Stomach (tissue), 9 donors: ENCODE results near the gene PDLIM3. TPM values are rescaled to one million over a fixed set of nuclear protein-coding genes. Genes with fewer than 3 reads are reported as not detected.

Experiments
- DNase-seq, 2 donors: peaks; one replicate each; pipeline versions ENCODE4 v3.0.0 to v3.0.0-alpha.2; 2013 to 2019
- H3K27ac ChIP-seq, 5 donors: fragments of 200-600 bp in 4 of 5; sonication (generic) in 4 of 5; one replicate each; pipeline ENCODE4 v1.5.1; 2013 to 2019; ENCODE audit warnings: mild to moderate bottlenecking in 1 of 5, moderate library complexity in 1 of 5
- H3K27me3 ChIP-seq, 3 donors: fragments of 200-600 bp; sonication (generic); one replicate each; pipeline ENCODE4 v1.5.1; 2017 to 2019; ENCODE audit warnings: mixed run types in 1 of 3
- H3K36me3 ChIP-seq, 4 donors: fragments of 200-600 bp; sonication (generic); 1 replicate in 3 of 4; 2 replicates in 1 of 4; pipeline ENCODE4 v1.5.1; 2016 to 2019
- H3K4me1 ChIP-seq, 4 donors: fragments of 200-600 bp; sonication (generic); one replicate each; pipeline ENCODE4 v1.5.1; 2016 to 2019
- H3K4me3 ChIP-seq, 4 donors: fragments of 200-600 bp; sonication (generic) in 3 of 4; one replicate each; pipeline ENCODE4 v1.5.1; 2016 to 2019; ENCODE audit warnings: mild to moderate bottlenecking in 1 of 4
- H3K9me3 ChIP-seq, 4 donors: fragments of 200-600 bp; sonication (generic); one replicate each; pipeline ENCODE4 v1.5.1; 2016 to 2019
- EP300 ChIP-seq: sonication (generic); formaldehyde crosslinking; IDR thresholded peaks from one replicate; pipeline ENCODE4 v1.6.1; 2017; ENCODE audit warnings: antibody characterized with exemption
- POLR2A ChIP-seq, 4 donors: fragments of 450-650 bp; IDR thresholded peaks; one replicate each; pipeline ENCODE4 v1.6.1; 2016; ENCODE audit warnings: antibody characterized with exemption in 4 of 4, control low read depth in 2 of 4, mild to moderate bottlenecking in 1 of 4, moderate library complexity in 1 of 4
- POLR2AphosphoS5 ChIP-seq, 3 donors: sonication (generic); formaldehyde crosslinking; IDR thresholded peaks; one replicate each; pipeline ENCODE4 v1.6.1; 2016; ENCODE audit warnings: antibody characterized with exemption in 3 of 3
- WGBS, 5 donors: extraction: QIAGEN DNeasy Blood & Tissue Kit in 3 of 5; methylation state at CpG; one replicate each; pipeline versions ENCODE4 v1.1.5 to v1.1.7; 2013 to 2018; 5-methylcytosine and 5-hydroxymethylcytosine counted together
- intact Hi-C: fragments of 100-400 bp; cut with DNase I; formaldehyde crosslinking; loops from one replicate; pipeline ENCODE4 v1.15.1; 2023; ENCODE audit warnings: low total_unique reads
- polyA plus RNA-seq, 3 donors: library from polyadenylated mRNA; stranded (reverse); fragments of 200-250 nt; gene quantifications; one replicate each; pipeline ENCODE4 v1.2.3, GENCODE V29; 2013
- total RNA-seq, 5 donors: library from RNA; depleted of rRNA; stranded (reverse); fragments of >200 nt; gene quantifications; one replicate each; pipeline versions ENCODE4 v1.1.0 to v1.2.3, GENCODE V29; 2014 to 2016
- TF ChIP-seq, protein P1 (sequence below), 7 experiments: fragments of 450-650 bp in 4 of 7; fragments of 200-600 bp in 3 of 7; sonication (generic) in 3 of 7; IDR thresholded peaks; one replicate each; pipeline ENCODE4 v1.5.1; 2016 to 2019; ENCODE audit warnings: antibody characterized with exemption in 7 of 7, control low read depth in 2 of 7, mild to moderate bottlenecking in 1 of 7
- donor health status: healthy with polysubstance abuse.
- donor health status: Bipolar disorder and iron deficiency.
- donor health status: healthy.

PDLIM3 gene
- total and polyA plus RNA-seq, 8 donors = 73.9 to 755 (median 108) TPM

GRCh38 chr4:185580699-185581098 lies 45.4 kb upstream of the PDLIM3 start:
- WGBS, 5 donors = 78 to 89% (median 79%) methylated on average over 11 to 12 of the region's 12 CpGs
- Histone ChIP-seq H3K36me3 (no peaks in the 10 kb centered on the region), H3K9me3 (no peaks in the 10 kb centered on the region), H3K4me3 (no peak overlapping the region), H3K27me3 (no peaks in the 10 kb centered on the region), H3K27ac (no peak overlapping the region), H3K4me1 (peaks cover 0 to 18% (median 4%) of the 10 kb centered on the region in 4 donors)
- intact Hi-C loops = no loop called here
- no peak for DNase-seq
- TF ChIP-seq EP300 (no peak), POLR2AphosphoS5 (IDR thresholded peaks at IDR 0.05) (no peak), POLR2A (IDR thresholded peaks at IDR 0.05) (no peak)
- TF ChIP-seq, protein P1, sequence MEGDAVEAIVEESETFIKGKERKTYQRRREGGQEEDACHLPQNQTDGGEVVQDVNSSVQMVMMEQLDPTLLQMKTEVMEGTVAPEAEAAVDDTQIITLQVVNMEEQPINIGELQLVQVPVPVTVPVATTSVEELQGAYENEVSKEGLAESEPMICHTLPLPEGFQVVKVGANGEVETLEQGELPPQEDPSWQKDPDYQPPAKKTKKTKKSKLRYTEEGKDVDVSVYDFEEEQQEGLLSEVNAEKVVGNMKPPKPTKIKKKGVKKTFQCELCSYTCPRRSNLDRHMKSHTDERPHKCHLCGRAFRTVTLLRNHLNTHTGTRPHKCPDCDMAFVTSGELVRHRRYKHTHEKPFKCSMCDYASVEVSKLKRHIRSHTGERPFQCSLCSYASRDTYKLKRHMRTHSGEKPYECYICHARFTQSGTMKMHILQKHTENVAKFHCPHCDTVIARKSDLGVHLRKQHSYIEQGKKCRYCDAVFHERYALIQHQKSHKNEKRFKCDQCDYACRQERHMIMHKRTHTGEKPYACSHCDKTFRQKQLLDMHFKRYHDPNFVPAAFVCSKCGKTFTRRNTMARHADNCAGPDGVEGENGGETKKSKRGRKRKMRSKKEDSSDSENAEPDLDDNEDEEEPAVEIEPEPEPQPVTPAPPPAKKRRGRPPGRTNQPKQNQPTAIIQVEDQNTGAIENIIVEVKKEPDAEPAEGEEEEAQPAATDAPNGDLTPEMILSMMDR (IDR thresholded peaks at IDR 0.05) = no peak

DNA sequence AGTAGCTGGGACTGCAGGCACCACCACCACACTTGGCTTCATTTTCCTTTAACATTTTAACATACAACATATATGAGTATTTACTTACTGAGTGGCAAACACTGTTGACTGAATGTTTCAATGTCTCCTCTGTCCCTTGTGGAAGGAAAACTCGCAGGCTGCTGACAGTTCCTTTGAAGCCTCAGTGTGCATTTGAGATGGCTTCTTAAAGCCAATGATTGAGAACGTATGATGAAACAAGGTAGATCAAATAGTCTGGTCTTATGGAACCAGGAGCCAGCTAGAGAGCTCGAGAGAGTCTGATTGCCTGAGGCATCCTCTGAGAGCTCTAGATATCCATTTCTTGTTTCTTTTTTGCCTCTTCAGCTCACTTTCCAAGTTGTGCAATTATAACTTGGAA lies 43.0 kb upstream of the PDLIM3 start:
- no peak overlapping the region for H3K4me3 ChIP-seq
- intact Hi-C loops = no loop called here
- DNase-seq = no peak
- H3K27ac ChIP-seq = no peak overlapping the region
- no peaks in the 10 kb centered on the region for H3K27me3 ChIP-seq
- TF ChIP-seq POLR2AphosphoS5 (IDR thresholded peaks at IDR 0.05) (no peak), POLR2A (IDR thresholded peaks at IDR 0.05) (no peak), EP300 (no peak)
- TF ChIP-seq, protein P1 (IDR thresholded peaks at IDR 0.05) = no peak
- no peaks in the 10 kb centered on the region for H3K9me3 ChIP-seq
- H3K4me1 ChIP-seq = peaks cover 0 to 18% (median 12%) of the 10 kb centered on the region in 4 donors
- WGBS, 5 donors = 77 to 82% (median 80%) methylated on average over 3 of the region's 3 CpGs
- no peaks in the 10 kb centered on the region for H3K36me3 ChIP-seq

DNA sequence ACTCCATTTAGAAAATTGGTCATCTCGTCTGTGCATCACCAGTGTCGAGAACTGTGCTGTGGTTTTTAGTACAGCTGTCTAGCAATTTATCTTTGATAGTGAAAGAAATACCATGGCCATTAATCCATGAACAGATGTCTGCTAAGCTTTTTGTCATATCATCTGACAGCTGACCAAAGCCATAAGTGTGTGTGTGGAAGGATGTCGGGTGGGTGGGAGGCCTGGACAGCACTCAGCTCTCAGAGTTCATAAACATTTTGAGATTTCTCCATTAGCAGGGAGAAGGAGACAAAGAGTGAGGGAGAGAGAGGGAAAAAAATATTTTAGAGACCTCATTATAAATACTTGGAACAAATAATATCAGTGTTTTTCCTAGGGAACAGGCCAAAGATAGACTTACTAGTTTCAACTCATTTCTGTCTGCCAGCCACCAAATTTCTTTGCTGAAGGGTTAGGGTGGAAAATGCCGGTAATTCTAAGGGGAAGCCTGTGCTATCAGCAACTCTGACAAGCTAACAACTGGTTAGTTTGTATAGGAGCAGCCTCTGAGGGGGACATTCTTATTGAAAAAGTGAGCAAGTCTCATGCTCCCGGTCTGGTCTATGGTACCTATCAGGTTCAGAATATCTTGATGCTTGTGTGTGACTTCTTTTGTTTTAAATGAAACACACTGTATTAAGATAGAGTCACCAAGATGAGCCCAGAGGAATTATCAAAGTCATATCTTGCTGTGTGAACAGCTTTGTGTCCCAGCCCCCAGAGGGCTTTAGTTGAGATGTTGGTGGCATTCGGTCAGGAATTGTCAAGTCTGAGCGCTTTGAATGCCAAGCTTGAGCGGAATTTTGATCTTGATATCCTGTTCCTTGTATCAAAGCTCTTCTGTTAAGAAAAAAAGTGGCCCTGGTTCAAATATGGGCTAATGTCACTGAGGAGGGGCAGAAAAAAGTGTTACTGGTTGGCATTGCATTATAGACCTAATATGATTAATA lies 41.9 kb upstream of the PDLIM3 start:
- Histone ChIP-seq H3K4me3 (no peak overlapping the region), H3K9me3 (no peaks in the 10 kb centered on the region), H3K4me1 (peaks cover 0 to 18% (median 12%) of the 10 kb centered on the region in 4 donors), H3K27ac (peak overlapping the region in 4 of 5 donors; percentile 54 to 65 (median 56)), H3K27me3 (no peaks in the 10 kb centered on the region), H3K36me3 (no peaks in the 10 kb centered on the region)
- WGBS, 5 donors = 57 to 69% (median 64%) methylated on average over 8 of the region's 8 CpGs
- intact Hi-C loops = no loop called here
- TF ChIP-seq POLR2AphosphoS5 (IDR thresholded peaks at IDR 0.05) (no peak), EP300 (no peak)
- TF ChIP-seq, protein P1 (IDR thresholded peaks at IDR 0.05) = no peak
- peak in 1 of 2 donors; percentile 68 for DNase-seq

GRCh38 chr4:185576314-185576961 lies 41.1 kb upstream of the PDLIM3 start:
- intact Hi-C loops = no loop called here
- no peak for DNase-seq
- Histone ChIP-seq H3K4me3 (no peak overlapping the region), H3K36me3 (no peaks in the 10 kb centered on the region), H3K4me1 (peaks cover 0 to 18% (median 12%) of the 10 kb centered on the region in 4 donors), H3K27me3 (no peaks in the 10 kb centered on the region), H3K27ac (peak overlapping the region; percentile 14 to 65 (median 54)), H3K9me3 (no peaks in the 10 kb centered on the region)
- TF ChIP-seq, protein P1 (IDR thresholded peaks at IDR 0.05) = no peak
- no peak for TF ChIP-seq EP300
- no peak for TF ChIP-seq POLR2A (IDR thresholded peaks at IDR 0.05)
- no peak for TF ChIP-seq POLR2AphosphoS5 (IDR thresholded peaks at IDR 0.05)
- 39 to 51% (median 47%) methylated on average over 9 of the region's 9 CpGs for WGBS, 5 donors
